Suppressor macrophage treated with lipopolysaccharide for 4 hours (primary cell): ENCODE results near the gene TCF21.
"Not testable (repeated sequence)": the region's sequence is repeated elsewhere in the genome, so short reads cannot be mapped to it uniquely, and the experiment has no call there.

ENCODE experiments used
- DNase-seq: peaks from one replicate; pipeline ENCODE4 v3.0.0-alpha.2; 2020

The TCF21 gene

DNA sequence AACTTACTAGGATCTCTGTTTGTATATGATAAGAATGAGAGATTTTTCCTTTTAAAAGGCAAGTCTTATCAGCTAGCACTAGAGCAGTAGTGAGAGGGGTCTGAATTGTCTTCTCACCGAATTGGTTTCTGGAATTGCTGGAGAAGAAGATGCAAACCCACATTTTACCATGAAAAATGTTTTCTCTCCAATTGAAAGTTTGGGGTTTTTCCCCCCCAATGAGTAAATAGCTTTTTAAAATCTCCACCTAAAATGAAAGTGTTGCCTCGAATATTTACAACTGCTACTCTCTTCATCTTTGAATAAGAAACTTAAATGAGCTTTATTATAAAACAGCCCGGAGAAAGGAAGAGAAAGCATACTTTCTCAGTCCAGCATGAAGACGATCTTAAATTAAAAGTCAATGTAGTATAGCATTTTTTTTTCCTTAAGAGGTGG, 1.8 kb downstream of the TCF21 start:
- DNase-seq: peak; percentile 3

DNA sequence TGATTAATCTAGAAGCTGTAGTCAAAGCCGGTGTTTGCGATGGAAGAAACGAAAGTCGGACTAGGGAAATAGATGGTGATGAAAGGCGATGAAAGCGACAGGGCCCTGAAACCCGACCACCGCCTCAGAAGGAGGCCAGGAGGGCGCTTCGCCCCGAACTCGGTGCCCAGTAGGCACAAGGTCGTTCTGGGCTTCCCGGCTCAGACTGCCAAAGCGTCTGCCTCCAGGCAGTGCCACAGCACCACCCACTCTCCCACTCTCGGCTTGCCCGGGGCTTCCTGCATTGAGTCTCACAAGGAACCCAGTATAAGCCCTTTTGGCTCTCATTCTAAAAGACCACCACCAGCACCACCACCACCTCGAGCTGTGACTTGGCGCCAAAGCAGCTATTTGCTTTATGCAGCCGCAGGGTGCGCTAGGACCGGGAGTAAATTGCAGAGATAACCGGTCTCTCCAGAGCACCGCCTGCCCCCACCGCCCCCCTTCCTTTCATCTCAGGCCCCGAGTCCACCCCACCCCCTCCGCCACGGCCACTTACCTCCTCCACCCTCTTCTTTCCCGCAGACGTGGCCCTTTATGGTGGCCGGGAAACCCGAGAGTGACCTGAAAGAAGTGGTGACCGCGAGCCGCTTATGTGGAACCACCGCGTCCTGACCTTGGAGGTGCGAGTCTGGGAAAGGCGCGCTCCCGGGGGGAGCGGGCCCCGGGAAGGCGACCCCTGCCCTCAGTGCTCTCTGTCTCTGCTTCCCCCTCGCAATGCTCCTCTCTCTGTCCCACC, 2.4 kb downstream of the TCF21 start:
- DNase-seq: peak; percentile 5

DNA sequence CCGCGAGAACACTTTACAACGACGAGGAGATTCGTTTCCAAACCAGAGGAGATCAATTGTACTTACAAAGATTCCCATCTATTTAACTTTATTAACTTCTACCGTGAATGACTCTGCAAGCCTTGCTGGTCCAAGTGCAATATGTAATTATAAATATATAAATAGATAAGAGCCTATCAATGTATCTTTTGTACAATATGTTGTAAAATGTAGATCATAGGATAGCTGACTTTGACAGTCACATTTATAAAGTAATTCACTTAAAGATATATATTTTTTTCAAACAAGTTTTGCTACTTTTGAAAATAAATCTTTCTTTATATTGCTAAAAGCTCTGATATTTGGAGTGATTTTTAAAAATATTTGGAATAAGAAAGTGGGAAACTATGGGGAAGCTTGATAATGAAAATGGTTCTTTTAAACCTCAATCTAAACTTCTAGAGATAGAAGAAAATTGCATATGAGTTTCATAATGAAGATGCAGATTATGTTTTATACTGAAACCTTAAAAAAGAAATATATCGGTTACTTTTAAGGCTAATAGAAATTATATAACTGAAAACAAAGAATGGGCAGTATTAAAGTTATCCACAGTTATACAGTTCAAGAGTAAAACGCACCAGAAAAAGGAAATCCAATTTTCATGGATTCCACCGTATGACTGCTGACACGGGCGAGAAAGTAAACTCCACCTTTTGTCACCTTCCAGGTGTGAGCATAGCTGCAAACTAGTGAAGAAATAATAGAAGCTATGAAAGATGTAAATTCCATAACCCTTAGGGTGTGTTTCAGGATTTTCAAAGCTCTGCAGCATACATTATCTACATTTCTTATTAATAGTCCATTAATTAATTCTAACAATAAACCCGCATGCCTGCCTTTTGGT, 3.3 kb downstream of the TCF21 start:
- DNase-seq: no peak

DNA sequence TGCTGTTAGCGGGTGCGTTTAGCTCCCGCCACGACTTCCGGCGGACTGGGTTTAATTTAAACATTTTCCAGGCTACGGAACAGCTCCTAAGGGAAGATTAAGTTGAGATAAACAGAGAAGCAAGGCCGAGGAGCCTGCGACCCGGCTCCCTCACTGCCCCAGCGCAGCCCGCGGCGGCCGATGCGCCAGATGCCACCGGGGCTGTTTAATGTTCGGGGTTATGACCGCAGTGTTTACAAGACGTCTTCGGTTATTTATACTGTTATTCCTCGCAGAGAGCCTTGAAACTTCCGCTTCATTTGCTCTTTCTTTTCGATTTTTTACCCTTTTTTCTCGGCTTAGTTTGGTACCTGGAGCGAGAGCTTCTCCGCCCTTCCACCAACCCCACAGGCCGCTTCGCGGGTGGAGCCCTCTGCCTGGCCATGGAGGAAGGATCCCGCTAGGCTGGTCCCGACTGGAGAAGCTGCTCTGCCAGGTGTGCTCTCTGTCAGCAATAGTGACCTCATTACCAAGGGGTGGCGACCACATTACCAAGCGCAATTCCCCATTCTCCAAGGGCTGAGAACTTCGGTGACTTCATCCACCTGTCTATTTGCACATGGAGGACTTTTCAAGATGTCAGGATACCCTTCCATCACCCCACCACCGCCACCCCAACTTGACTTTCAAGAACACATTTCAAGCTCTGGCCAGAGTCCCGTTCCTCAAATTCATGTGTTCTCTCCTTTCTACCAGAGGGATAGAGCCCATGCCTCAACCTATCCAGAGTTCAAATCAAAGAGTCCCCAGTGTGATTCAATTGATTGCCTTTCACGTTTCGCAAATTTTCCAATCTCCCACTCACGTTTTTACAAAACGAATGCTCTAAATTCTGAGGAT, 4.1 kb downstream of the TCF21 start:
- DNase-seq: no peak

DNA sequence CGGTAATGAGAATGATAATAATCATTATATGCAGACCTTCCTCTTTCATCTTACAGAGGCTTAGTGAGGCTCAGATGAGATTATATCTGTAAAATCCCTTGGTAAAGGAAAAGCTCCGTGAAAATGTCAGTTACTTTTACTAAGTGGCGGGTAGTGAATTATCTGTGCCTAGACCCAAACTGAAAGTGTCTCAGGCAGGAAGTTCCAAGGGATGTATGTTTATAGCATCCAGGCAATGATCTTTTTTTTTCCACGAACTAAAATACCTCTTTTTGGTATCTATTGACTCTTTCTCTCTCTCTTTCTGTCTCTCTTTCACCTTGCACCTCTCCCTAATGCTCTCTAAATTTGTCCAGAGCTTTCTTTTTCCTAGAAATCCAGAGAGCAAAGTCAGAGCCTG, 5.0 kb downstream of the TCF21 start:
- DNase-seq: no peak

DNA sequence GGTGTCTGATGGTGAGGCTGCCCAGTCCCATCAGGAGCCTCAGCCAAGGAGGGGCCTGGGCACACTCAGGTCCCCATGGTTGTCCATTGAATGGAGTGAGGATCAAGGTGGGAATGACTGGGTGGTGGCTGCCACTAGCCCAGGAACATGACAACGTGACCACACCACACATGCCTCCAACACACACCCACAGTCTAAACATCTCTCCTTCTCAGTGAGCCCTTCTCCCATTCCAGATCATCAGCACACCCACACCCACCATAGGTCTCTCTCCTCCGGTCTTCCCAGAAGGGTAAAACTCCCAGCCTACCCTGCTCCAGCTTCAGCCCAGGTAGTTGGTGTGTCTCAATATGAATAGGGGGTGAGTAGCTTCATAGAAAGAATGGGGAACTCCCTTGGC, 5.5 kb downstream of the TCF21 start:
- DNase-seq: no peak

DNA sequence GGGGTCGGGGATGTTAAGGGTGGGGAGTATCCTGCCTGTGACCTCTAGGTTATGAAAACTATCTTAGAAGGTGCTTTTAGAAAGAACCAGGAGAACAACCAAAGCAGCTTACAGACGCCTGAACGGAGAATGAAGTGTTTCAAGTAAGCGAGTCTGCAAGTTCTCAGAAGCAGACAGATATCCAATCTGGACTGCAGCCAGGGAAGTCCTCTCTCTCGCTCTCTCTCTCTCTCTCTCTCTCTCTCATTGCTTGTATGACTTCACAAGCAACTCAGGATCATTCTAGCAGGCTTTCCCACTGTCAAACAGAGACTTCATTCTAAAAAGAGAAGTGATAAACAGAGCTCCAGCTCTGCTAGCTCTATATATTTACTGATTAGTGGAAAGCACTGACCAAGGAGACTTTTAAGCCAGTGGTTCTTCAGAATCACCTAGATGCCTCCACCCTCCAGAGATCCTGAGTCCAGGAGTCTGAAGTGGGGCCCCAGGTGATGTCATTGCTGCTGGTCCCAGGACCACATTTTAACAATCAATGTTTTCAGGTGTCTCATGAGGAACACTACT, 6.0 kb downstream of the TCF21 start:
- DNase-seq: no peak

DNA sequence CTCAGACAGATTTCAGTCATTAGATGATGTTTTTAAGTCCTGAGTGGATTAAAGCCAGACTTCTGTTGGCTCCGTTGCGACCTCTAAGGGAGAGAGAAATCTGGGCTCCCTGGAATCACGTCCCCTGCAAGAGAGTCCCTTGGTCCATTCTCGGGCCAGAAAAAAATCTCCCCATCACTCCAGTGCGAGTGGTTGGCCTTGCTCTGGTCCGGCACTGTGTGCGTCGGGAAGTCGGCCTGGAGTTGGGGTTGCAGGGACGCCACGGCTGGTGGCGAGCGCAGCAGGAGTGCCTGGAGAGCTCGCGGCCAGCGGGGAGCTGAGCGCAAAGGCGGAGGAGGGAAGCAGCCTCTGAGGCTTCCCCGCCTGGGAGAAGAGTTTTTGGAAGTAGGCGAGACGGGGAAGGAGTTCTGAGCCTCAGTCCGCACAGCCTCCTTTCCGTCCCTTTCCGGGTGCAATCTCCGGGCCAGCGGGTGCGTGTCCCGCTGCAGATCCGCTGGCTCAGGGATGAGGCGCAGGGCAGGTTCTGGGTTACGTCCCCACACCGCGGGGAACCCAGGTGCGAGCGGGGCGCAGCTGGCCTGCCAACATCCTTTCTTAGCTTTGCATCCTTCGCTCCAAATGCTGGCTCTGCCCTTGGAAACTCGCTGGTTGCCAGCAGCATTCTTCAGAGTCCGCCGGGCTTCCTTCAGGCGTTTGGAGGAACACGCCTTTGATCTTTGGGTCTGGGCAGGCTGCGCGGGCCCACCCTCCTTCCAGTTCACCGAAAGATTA, 6.8 kb downstream of the TCF21 start:
- no peak for DNase-seq

DNA sequence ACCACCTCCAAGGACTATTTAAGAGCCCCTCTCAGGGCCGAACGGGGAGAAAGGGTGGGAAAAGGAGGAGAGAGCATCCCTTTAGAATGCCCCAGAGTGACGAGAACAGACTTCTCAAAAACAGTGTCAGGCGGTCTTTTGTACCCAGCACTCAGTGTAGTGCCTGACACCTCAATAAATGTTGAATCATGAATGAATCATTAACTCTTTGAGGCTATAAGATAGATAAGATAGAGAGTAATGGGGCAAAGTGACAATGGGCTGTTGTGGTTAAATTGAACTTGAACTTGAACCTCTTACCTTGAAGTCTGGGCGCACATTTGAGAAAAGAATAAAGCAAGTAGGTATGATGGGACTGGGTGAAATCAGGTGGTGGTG, 7.4 kb downstream of the TCF21 start:
- DNase-seq: no peak

DNA sequence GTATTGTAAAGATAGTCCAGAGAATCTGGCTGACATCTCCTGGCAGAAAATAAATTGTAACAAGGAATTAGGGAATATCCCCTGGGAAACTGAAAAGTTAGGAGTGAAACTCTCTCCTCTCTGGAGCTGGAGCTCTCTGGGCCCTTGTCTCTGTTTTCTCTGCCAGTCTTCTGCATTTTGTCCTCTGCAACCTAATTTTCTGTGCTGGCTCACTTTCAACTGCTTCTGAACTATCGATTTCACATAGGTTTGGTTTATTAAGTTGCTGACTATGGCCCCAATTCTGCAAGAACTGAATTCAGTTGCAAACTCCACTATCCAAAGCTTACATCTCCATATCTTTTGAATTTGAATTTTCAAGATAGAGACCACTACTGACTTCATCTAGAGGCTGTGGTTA, 9.3 kb downstream of the TCF21 start:
- DNase-seq: no peak

DNA sequence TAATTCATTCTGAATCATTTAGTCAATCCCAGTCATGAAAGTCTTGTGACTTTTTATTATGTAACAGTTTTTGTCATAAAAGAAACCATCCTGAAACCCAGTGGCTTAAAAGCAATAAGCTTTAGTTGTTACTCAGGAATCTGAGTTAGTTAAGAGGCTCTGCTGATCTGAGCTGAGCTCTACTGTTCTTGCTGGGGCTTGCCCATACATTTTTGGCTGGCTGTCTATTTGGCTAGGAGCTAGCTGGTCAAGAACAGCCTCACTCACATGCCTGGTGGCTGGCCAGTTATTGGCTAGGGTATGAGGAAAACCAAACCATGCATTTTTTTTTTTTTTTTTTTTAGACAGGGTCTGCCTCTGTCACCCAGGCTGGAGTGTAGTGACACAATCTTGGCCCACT, 10.6 kb downstream of the TCF21 start:
- no peak for DNase-seq

DNA sequence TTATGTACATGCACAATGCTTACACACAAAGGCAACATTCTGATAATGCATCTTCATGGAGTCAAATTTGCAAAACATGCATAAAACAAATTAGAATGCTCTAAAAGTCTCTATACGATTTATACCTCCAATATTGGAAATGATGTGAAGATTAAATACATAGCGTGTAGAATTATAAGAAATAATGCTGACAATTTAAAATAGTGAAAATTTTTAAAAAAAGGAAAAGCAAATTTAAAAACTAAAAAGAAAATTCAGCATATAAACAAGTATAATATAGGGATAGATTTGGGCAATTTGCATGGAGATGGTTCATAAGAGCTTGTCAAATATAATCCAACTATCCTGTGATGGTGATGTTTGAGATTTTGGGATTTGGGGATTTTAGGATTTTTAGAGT, 14.9 kb downstream of the TCF21 start:
- no peak for DNase-seq

DNA sequence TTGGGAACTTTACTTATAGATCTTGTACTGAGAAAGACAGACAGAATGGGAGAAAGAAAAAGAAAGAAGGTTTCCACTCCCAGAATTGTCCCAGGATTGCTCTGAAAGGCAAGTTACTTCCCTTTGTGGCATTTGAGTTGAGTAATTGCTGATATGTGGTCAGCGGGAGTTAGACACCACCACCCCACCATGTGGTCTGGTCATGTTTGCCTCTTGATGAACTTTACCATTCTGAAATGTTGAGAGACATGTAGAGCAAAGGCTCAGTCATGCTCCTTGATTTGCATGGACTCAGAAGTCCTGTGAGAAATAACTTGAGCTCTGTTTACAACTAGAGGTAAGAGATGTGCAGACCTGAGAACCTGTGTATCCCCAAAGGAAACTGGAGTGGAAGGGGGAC, 17.1 kb downstream of the TCF21 start:
- DNase-seq: peak; percentile 37

DNA sequence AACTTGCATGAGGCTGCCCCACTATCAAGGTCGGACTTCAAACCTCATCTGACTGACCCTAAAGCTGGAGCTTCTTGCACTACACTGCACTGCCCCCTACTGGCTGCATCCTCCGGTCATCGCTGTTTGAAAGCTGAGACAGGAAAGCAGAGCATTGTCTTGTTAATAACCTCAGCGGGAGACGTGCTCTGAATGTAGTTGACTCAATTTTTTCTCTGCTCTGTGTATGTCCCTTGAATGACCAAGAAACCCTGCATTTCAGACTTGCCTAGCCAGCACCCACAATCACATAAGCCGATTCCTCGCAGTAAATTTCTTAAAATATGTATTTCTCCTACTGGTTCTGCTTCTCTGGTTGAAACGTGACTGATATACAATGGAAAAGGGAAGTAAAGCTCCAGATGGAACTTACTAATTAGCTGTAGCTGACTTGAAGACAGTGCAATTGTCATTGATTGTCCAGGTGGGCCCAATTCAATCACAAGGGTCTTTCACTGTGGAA, 27.8 kb downstream of the TCF21 start:
- peak; percentile 85 for DNase-seq

DNA sequence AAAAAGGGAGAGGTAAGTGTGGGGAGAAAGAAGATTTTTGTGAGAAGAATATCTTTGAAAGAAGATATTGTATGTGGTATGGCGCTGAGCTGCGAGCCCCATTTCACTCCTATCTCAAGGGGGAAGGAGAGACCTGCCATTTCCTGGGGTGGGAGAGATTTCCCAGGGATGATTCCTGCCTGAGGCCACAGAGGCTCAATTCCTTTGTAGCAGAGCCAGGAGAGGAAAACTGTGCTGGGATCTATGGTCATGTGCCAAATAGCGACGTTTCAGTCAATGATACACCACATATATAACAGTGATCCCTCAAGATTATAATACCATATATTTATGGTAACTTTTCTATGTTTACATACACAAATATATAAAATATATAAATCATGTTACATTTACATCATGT, 28.9 kb downstream of the TCF21 start:
- no peak for DNase-seq

DNA sequence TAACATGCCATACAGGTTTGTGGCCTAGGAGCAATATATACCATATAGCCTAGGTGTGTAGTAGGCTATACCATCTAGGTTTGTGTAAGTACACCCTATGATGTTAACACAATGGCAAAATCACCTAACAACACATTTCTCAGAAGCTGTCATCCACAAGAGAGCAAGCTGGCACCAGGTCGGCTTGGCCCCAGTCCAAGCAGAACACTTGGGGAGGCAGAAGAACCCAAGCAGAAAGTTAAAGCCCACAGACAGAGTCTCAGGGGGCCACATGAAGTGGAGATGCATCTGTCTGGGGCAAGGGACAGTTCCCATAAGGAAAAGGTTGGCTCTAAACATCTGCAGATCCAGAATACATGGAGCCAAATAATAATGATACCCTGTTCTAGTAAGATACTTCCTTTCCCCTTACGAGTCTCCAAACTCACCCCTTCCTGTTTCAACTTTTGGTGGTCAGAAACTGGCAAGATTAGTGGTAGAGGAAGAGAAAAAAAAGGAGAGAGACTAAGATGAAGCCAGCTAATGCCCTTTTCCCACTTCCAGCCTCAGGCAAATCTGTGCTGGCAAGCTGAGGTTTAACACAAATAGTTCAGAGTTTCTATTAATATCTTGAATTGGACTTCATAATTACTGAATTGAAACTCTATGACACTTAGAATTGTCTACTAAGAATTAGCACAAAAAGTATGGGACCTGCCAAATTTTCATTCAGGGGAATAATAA, 29.5 kb downstream of the TCF21 start:
- DNase-seq: no peak

DNA sequence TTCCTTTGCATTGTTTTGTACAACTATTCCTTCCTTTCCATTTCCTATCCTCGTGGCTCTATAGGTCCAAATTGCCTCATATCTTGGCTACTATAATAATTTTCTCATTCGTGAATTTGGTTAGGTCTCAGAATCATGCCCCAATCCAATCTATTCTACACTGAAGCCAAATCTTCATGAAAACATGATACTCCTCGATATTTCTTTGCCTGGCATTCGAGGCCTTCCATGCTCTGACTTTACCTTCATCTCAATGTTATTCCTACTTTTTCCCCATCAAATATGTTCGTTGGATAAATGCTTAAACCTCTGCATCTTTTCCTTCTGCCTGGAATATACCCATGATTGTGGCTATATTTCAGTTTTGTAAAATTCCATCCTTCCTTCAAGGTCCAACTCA, 30.4 kb downstream of the TCF21 start:
- DNase-seq: no peak

DNA sequence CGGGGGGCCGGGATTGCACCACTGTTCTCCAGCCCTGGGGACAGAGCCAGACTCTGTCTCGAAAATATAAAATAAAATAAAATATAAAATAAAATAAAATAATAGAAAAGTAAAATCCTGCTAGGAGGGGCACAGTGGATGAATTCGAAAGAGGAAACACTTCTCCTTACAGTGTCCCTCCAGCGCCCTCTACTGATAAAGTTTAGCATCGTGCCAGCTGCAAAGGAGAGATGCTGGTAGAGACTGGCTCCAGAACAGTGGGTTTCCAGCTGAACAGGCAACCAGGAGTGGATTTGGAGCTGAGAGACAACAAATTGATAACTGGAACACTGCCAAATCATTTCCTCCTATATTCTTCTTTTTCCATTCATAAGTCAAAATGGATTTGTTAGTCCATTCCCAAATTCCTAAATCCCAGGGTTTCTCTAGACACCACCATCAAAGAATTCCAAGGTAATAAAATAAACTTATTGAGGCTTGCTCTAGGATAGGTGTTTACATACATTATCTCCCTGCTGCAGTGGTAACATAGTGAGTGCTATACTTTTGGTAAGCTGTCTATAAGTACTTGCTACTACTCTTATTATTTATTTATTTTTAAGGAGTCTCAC, 32.4 kb downstream of the TCF21 start:
- DNase-seq: peak; percentile 89

DNA sequence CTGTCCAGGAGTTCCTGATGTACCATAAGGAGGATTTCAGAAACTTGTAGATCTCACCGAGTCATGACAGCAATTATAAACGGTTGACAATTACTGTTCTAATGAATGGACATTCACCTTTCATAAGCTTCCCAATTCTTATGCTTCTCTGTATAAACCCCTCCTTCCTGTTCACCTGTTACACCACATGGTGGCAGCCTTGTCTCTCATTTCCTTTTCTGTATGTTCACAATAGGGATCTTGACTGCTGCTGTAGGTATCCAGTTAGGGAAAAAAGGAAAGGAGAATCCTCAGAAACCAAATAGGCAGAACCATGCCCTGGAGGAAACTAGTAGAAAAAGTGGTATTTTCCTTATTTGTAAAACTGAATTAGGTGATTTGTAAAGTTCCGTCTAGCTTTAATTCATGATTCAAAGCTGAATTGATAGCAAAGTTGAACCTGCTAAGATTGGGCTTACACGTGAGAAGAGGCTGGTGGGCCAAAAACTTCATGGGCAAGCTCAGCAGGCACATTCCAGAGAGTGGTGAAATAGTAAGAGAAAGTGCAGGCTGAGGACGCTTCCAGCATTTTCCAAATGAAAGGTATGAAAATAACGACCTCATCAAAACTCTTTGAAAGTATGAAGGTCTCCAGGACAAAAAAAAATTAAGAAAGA, 35.2 kb downstream of the TCF21 start:
- DNase-seq: peak; percentile 70

DNA sequence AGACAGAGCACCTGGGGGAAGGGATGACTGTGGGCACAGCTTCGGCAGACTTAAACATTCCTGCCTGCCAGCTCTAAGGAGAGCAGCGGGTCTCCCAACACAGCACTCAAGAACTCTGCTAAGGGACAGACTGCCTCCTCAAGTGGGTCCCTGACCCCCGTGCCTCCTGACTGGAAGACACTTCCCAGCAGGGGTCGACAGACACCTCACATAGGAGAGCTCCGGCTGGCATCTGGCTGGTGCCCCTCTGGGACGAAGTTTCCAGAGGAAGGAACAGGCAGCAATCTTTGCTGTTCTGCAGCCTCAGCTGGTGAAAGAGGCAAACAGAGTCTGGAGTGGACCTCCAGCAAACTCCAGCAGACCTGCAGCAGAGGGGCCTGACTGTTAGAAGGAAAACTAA, 42.3 kb downstream of the TCF21 start:
- not testable (repeated sequence) for DNase-seq
